Nephron (organoid): Measurements from ENCODE around the gene SARNP.
A peak's percentile ranks its signal among the peaks of the same experiment; 100 is the strongest.
"Not testable (repeated sequence)": the region's sequence is repeated elsewhere in the genome, so short reads cannot be mapped to it uniquely, and the experiment has no call there.

Experiments used
- H3K27ac Mint-ChIP-seq, 3 experiments: 2 replicates each; pipeline ENCODE4 v1.8.0; 2020; ENCODE audit warnings: mixed read lengths in 3 of 3, mild to moderate bottlenecking in 2 of 3, moderate library complexity in 1 of 3
- H3K27me3 Mint-ChIP-seq: 2 replicates; pipeline ENCODE4 v1.8.0; 2021; ENCODE audit warnings: low read depth, mild to moderate bottlenecking, moderate library complexity, mixed read lengths
- H3K36me3 Mint-ChIP-seq: 2 replicates; pipeline ENCODE4 v1.8.0; 2020; ENCODE audit warnings: low read depth, mixed read lengths
- H3K4me1 Mint-ChIP-seq: 2 replicates; pipeline ENCODE4 v1.8.0; 2020; ENCODE audit warnings: mixed read lengths
- H3K4me3 Mint-ChIP-seq, 3 experiments: 2 replicates each; pipeline ENCODE4 v1.8.0; 2020; ENCODE audit warnings: mild to moderate bottlenecking in 3 of 3, mixed read lengths in 3 of 3, moderate library complexity in 2 of 3
- H3K9me3 Mint-ChIP-seq: 2 replicates; pipeline ENCODE4 v1.8.0; 2020; ENCODE audit warnings: mixed read lengths
- TF ChIP-seq, protein P1 (sequence below), 3 experiments: fragments of 200-600 bp; sonication (generic); IDR thresholded peaks; one replicate each; pipeline ENCODE4 v1.5.0; 2021; ENCODE audit warnings: antibody characterized with exemption in 3 of 3; ENCODE audit not compliant: unreplicated experiment in 3 of 3

SARNP gene

DNA sequence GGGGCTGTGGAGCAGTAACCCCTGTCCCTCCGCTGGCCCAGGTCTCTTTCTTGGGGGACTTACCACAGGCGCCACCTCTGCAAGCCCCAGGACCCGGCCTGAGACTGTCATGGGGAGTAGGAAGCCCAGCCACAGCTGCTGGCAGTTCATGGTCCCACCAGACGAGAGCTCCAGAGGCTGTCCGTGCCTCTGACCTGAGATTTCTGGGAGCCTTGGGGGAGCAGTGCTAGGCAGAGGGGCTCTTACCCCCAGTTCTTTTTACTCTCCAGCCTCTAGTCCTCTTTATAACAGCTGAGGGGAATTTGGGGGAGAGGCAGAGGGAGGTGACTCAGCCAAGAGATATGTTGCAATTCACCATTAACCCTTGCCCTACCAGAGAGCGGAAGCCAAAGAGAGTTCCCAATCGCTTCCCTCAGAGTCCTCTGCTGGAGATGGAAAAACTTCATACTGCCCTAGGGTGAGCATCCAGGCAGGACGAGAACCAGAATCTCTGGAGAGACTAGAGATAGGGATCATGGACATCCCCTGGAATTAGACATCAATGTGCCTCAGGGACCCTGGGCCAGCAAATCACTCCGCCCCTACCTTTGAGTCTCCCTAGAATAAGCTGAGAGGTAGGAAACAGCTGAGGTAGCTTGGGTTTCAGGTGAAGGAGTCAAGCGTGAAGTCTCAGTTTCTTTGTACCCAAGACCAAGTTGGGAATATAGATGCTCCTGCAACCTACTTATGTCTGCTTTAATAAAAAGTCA lies 25.3 kb upstream of the SARNP start, which contains the start of gene MMP19:
TSS of gene MMP19 (minus strand) at position 256 of the 749 bp plus-strand sequence. CDS start at position 150, 106 bp downstream.
- Mint-ChIP-seq H3K4me1 (peaks cover 36% of the 10 kb centered on the region), H3K27ac (peak within 1 kb of the TSS in 2 of 3 experiments; percentile 58 to 73), H3K4me3 (peak within 1 kb of the TSS in 2 of 3 experiments; percentile 57 to 63), H3K9me3 (no peaks in the 10 kb centered on the region), H3K36me3 (no peaks in the 10 kb centered on the region), H3K27me3 (no peaks in the 10 kb centered on the region)
- TF ChIP-seq, protein P1, sequence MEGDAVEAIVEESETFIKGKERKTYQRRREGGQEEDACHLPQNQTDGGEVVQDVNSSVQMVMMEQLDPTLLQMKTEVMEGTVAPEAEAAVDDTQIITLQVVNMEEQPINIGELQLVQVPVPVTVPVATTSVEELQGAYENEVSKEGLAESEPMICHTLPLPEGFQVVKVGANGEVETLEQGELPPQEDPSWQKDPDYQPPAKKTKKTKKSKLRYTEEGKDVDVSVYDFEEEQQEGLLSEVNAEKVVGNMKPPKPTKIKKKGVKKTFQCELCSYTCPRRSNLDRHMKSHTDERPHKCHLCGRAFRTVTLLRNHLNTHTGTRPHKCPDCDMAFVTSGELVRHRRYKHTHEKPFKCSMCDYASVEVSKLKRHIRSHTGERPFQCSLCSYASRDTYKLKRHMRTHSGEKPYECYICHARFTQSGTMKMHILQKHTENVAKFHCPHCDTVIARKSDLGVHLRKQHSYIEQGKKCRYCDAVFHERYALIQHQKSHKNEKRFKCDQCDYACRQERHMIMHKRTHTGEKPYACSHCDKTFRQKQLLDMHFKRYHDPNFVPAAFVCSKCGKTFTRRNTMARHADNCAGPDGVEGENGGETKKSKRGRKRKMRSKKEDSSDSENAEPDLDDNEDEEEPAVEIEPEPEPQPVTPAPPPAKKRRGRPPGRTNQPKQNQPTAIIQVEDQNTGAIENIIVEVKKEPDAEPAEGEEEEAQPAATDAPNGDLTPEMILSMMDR (IDR thresholded peaks at IDR 0.05; ENCODE audit: unreplicated experiment in 3 of 3): no peak

DNA sequence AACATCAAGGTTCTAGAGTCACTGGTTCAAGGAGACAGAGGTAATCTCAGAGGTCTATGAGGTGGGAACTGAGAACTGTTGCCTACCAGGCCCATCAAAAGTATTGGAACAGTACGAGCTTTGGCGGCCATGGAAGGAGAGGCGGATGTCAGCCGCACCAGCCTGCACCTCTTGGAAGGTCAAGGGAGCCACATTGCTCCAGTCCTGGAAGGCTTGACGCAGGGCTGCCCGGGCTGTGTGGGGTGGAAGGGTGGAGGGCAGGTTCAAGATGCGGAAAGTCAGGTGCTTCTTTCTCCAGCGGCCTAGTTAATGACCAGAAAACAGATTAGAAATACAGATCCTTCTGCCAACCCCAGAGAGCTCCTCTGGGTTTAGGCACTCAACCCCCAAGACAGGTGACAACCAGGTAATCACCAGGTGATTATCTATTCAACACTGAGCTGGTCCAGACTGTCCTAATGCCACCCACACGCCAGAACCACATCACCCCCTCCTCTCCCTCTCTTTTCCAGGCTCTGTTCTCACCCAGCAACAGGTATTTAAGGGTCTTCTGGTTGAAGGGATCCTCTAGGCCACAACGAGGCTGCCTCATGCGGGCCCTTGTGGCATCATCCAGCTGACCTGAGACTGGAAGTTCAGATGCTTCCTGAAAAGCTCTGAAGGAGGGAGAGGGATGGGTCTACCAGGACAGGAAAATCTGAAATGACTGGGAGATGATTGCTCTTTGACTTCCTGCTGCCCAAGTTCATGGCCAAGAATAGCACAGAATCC lies 23.2 kb upstream of the SARNP start:
- Mint-ChIP-seq H3K9me3 (no peaks in the 10 kb centered on the region), H3K27me3 (no peaks in the 10 kb centered on the region), H3K27ac (no peak overlapping the region), H3K4me3 (no peak overlapping the region), H3K4me1 (peaks cover 20% of the 10 kb centered on the region), H3K36me3 (peaks cover 9% of the 10 kb centered on the region)
- TF ChIP-seq, protein P1 (IDR thresholded peaks at IDR 0.05; ENCODE audit: unreplicated experiment in 3 of 3): no peak

GRCh38 chr12:55839345-55840140 lies 22.0 kb upstream of the SARNP start:
- Mint-ChIP-seq H3K9me3 (no peaks in the 10 kb centered on the region), H3K36me3 (peaks cover 9% of the 10 kb centered on the region)

GRCh38 chr12:55838361-55838760 lies 20.8 kb upstream of the SARNP start:
- H3K27ac Mint-ChIP-seq: no peak overlapping the region
- TF ChIP-seq, protein P1 (IDR thresholded peaks at IDR 0.05; ENCODE audit: unreplicated experiment in 3 of 3): no peak
- no peaks in the 10 kb centered on the region for H3K27me3 Mint-ChIP-seq
- H3K4me3 Mint-ChIP-seq: no peak overlapping the region
- H3K36me3 Mint-ChIP-seq: peaks cover 12% of the 10 kb centered on the region
- H3K9me3 Mint-ChIP-seq: no peaks in the 10 kb centered on the region
- H3K4me1 Mint-ChIP-seq: peaks cover 11% of the 10 kb centered on the region

More at GRCh38 chr12:55839345-55840140, 22.0 kb upstream of the SARNP start:
- peaks cover 12% of the 10 kb centered on the region for H3K4me1 Mint-ChIP-seq
- no peak overlapping the region for H3K4me3 Mint-ChIP-seq
- H3K27ac Mint-ChIP-seq: no peak overlapping the region
- H3K27me3 Mint-ChIP-seq: no peaks in the 10 kb centered on the region
- TF ChIP-seq, protein P1 (IDR thresholded peaks at IDR 0.05; ENCODE audit: unreplicated experiment in 3 of 3): no peak

- peaks cover 21% of the 10 kb centered on the region for H3K4me1 Mint-ChIP-seq
- not testable (repeated sequence) for H3K4me3 Mint-ChIP-seq, H3K27ac Mint-ChIP-seq, H3K27me3 Mint-ChIP-seq, H3K9me3 Mint-ChIP-seq
- H3K36me3 Mint-ChIP-seq: peaks cover 13% of the 10 kb centered on the region
Observed at GRCh38 chr12:55834400-55834799, 16.9 kb upstream of the SARNP start.

GRCh38 chr12:55833056-55833455 lies 15.5 kb upstream of the SARNP start:
- Mint-ChIP-seq H3K4me3 (peak overlapping the region; percentile 97 to 99 (median 98)), H3K9me3 (no peaks in the 10 kb centered on the region), H3K27me3 (no peaks in the 10 kb centered on the region), H3K4me1 (peaks cover 26% of the 10 kb centered on the region), H3K27ac (peak overlapping the region in 2 of 3 experiments; percentile 99), H3K36me3 (peaks cover 15% of the 10 kb centered on the region)
- TF ChIP-seq, protein P1 (IDR thresholded peaks at IDR 0.05; ENCODE audit: unreplicated experiment in 3 of 3): no peak
